ENCODE data around the gene HSH2D.
A peak's percentile ranks its signal among the peaks of the same experiment; 100 is the strongest.

HSH2D gene

DNA sequence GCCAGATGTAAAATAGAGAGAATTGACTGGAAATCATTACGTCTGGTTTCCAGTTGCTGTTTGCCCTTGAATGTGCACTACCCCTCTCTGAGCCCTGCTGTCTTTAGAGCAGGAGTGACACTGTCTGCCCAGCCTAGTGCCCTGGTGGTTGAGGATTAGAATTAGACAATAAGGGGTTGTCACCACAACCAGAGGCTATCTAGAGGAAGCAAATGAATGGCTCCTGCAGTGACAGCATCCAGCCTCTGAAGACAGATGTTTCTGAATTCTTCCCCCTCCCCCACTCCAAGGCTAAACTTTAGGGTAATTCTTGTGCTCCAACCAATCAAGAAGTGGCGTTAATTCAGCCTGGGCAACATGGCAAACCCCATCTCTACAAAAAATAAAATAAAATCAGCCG lies 29.8 kb upstream of the HSH2D start:
- 0 out of 2 replicates have a peak, but pooled peaks cover 3% of the 10 kb centered on the region for H3F3A ChIP-seq (ENCODE audit: insufficient read depth, low read length)
- H2AFZ ChIP-seq (ENCODE audit: low read length): no peak overlapping the region
- H3K4me1 ChIP-seq (ENCODE audit: insufficient read depth, low read length, severe bottlenecking): peaks cover 65% of the 10 kb centered on the region
- H3K9ac ChIP-seq (ENCODE audit: low read length): no peak overlapping the region
- no peaks in the 10 kb centered on the region for H4K20me1 ChIP-seq (ENCODE audit: insufficient read depth, low read length)
- peak overlapping the region; percentile 0 for H3K27ac ChIP-seq (ENCODE audit: low read depth, low read length, poor library complexity, severe bottlenecking)
- peak overlapping the region; percentile 98 for H3K4me2 ChIP-seq (ENCODE audit: low read length)
- no peaks in the 10 kb centered on the region for H3K9me2 ChIP-seq (ENCODE audit: low read depth, low read length)
- no peaks in the 10 kb centered on the region for H3K27me3 ChIP-seq (ENCODE audit: insufficient read depth, low read length)
- H3K4me3 ChIP-seq (ENCODE audit: low read depth, low read length, poor library complexity, severe bottlenecking): peak overlapping the region; percentile 86
- H3K9me3 ChIP-seq (ENCODE audit: low read length): no peaks in the 10 kb centered on the region
- peaks cover 23% of the 10 kb centered on the region for H3K79me2 ChIP-seq (ENCODE audit: insufficient read depth, low read length)
- peaks cover 18% of the 10 kb centered on the region for H3K36me3 ChIP-seq (ENCODE audit: insufficient read depth, low read length)
- TF ChIP-seq EZH2 (IDR thresholded peaks at IDR 0.05; ENCODE audit: borderline replicate concordance, low read length): no peak
- TF ChIP-seq, protein P1, sequence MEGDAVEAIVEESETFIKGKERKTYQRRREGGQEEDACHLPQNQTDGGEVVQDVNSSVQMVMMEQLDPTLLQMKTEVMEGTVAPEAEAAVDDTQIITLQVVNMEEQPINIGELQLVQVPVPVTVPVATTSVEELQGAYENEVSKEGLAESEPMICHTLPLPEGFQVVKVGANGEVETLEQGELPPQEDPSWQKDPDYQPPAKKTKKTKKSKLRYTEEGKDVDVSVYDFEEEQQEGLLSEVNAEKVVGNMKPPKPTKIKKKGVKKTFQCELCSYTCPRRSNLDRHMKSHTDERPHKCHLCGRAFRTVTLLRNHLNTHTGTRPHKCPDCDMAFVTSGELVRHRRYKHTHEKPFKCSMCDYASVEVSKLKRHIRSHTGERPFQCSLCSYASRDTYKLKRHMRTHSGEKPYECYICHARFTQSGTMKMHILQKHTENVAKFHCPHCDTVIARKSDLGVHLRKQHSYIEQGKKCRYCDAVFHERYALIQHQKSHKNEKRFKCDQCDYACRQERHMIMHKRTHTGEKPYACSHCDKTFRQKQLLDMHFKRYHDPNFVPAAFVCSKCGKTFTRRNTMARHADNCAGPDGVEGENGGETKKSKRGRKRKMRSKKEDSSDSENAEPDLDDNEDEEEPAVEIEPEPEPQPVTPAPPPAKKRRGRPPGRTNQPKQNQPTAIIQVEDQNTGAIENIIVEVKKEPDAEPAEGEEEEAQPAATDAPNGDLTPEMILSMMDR (IDR thresholded peaks at IDR 0.05; ENCODE audit: low read length): no peak

DNA sequence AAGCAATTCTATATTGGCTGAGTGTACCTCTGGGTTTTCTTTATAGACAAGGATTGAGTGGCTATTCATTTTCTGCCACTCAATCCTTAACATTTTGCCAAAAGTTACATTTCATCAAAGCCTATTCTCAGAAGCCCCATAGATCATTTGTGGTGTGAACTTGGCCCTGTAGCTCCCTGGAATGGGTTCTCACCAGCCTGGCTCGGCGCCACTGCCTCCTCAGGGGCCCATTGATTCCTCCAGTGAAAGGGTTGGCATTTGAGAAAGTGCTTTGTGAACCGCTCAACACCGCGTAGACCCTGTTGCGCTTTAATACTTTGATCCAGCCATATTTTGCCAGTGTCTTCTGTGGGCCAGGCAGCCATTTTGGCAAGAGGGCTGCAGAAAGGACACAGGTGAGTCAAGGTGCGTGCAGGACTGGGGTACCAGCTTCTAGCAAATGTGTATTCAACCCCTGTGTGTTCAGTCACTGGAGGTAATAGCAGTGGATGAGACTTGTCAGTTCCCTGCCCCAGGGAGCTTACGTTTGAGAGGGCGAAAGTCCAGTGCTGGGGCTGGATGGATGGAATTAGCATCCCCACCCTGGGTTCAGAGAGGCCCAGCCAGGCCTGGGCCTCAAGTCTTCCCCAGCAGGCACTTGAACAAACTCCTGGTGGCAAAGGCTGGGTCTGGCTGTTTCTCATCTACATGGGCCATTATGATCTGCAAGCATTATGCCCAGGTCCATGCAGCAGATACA lies 28.0 kb upstream of the HSH2D start:
- H3K9me2 ChIP-seq (ENCODE audit: low read depth, low read length): no peaks in the 10 kb centered on the region
- TF ChIP-seq EZH2 (IDR thresholded peaks at IDR 0.05; ENCODE audit: borderline replicate concordance, low read length): no peak
- TF ChIP-seq, protein P1 (IDR thresholded peaks at IDR 0.05; ENCODE audit: low read length): no peak
- peaks cover 34% of the 10 kb centered on the region for H3K36me3 ChIP-seq (ENCODE audit: insufficient read depth, low read length)
- peaks cover 77% of the 10 kb centered on the region for H3K4me1 ChIP-seq (ENCODE audit: insufficient read depth, low read length, severe bottlenecking)
- no peaks in the 10 kb centered on the region for H3K27me3 ChIP-seq (ENCODE audit: insufficient read depth, low read length)
- no peaks in the 10 kb centered on the region for H3K9me3 ChIP-seq (ENCODE audit: low read length)
- H3K4me2 ChIP-seq (ENCODE audit: low read length): peak overlapping the region; percentile 25; the same call in 1 of the 2 replicates
- H2AFZ ChIP-seq (ENCODE audit: low read length): no peak overlapping the region
- peak overlapping the region; percentile 97 for H3K27ac ChIP-seq (ENCODE audit: low read depth, low read length, poor library complexity, severe bottlenecking)
- H3F3A ChIP-seq (ENCODE audit: insufficient read depth, low read length): 0 out of 2 replicates have a peak, but pooled peaks cover 3% of the 10 kb centered on the region
- H3K9ac ChIP-seq (ENCODE audit: low read length): no peak overlapping the region; the same call in 1 of the 2 replicates
- H3K4me3 ChIP-seq (ENCODE audit: low read depth, low read length, poor library complexity, severe bottlenecking): no peak overlapping the region
- no peaks in the 10 kb centered on the region for H4K20me1 ChIP-seq (ENCODE audit: insufficient read depth, low read length)
- peaks cover 23% of the 10 kb centered on the region for H3K79me2 ChIP-seq (ENCODE audit: insufficient read depth, low read length)

DNA sequence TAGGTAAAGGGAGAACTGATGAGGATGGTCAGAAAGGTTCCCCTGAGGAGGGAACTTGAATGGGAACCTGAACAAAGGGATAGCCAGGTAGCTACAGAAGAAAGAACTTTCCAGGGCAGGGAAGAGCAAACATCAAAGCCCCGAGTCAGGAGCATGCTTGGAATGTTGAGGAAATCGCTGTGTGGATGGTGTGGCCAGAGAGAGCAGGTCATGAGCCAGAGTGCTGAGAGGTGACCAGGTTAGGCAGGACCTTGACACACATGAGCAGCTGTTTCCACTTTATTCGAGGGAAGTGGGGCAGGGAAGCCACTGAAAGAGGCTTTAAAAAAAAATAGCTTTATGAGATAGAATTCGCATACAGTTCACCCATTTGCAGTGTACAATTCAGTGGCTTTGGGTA lies 27.4 kb upstream of the HSH2D start:
- Histone ChIP-seq H3K9ac (ENCODE audit: low read length) (no peak overlapping the region; the same call in 1 of the 2 replicates), H3K9me2 (ENCODE audit: low read depth, low read length) (no peaks in the 10 kb centered on the region), H3K9me3 (ENCODE audit: low read length) (no peaks in the 10 kb centered on the region), H3K4me3 (ENCODE audit: low read depth, low read length, poor library complexity, severe bottlenecking) (no peak overlapping the region), H3K4me1 (ENCODE audit: insufficient read depth, low read length, severe bottlenecking) (peaks cover 72% of the 10 kb centered on the region), H3K36me3 (ENCODE audit: insufficient read depth, low read length) (peaks cover 35% of the 10 kb centered on the region), H3F3A (ENCODE audit: insufficient read depth, low read length) (0 out of 2 replicates have a peak, but pooled peaks cover 3% of the 10 kb centered on the region), H3K4me2 (ENCODE audit: low read length) (peak overlapping the region; percentile 25; the same call in 1 of the 2 replicates), H3K27me3 (ENCODE audit: insufficient read depth, low read length) (no peaks in the 10 kb centered on the region), H2AFZ (ENCODE audit: low read length) (no peak overlapping the region), H3K27ac (ENCODE audit: low read depth, low read length, poor library complexity, severe bottlenecking) (peak overlapping the region; percentile 97), H4K20me1 (ENCODE audit: insufficient read depth, low read length) (no peaks in the 10 kb centered on the region), H3K79me2 (ENCODE audit: insufficient read depth, low read length) (peaks cover 23% of the 10 kb centered on the region)
- TF ChIP-seq, protein P1 (IDR thresholded peaks at IDR 0.05; ENCODE audit: low read length): no peak
- TF ChIP-seq EZH2 (IDR thresholded peaks at IDR 0.05; ENCODE audit: borderline replicate concordance, low read length): no peak
